Measurements from ENCODE around the gene MDC1.
A peak's percentile ranks its signal among the peaks of the same experiment; 100 is the strongest.

Gene MDC1

DNA sequence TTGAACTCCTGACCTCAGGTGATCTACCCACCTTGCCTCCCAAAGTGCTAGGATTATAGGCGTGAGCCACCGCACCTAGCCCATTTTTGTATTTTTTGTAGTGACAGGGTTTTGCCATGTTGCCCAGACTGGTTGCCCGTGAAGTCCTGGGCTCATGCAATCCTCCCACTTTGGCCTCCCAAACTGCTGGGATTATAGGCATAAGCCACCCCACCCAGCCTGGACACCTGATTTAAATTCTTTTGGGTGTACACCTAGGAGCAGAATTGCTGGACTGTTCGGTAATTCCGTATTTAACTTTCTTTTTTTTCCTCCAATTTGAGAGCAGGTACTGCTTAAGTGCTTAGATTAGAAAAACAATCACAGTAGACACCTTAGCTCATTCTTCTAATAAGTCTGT lies 20.6 kb downstream of the MDC1 start:
- DNase-seq: no peak

DNA sequence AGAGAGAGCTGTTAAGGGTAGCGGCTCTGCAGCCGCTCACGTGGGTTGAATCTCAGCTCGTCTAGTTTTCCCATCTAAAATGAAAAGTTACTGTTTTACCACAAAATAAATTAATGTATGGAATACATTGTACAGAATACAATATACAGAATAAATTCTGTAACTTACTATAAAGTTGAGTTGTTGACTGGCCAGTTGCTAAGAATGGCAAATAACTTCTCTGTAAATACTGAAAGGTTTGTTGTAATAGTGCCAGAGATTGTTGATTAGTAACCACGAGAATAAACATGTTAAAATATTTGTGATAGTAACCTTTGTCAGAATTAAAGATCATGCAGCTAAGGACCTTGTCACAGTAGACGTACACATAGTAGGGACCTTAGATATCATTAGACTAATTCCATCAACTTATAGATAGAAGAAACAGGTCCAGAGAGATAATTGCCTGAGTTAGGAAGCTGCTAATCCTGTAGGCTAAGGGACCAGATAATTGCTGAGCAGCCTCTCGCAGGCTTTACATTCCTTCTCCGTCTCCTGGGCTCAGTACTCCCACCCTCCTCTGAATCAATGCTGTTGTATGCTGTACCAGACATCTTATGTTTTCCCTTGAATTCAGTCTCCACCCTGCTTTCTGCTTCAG lies 25.8 kb downstream of the MDC1 start:
- no peak for DNase-seq

DNA sequence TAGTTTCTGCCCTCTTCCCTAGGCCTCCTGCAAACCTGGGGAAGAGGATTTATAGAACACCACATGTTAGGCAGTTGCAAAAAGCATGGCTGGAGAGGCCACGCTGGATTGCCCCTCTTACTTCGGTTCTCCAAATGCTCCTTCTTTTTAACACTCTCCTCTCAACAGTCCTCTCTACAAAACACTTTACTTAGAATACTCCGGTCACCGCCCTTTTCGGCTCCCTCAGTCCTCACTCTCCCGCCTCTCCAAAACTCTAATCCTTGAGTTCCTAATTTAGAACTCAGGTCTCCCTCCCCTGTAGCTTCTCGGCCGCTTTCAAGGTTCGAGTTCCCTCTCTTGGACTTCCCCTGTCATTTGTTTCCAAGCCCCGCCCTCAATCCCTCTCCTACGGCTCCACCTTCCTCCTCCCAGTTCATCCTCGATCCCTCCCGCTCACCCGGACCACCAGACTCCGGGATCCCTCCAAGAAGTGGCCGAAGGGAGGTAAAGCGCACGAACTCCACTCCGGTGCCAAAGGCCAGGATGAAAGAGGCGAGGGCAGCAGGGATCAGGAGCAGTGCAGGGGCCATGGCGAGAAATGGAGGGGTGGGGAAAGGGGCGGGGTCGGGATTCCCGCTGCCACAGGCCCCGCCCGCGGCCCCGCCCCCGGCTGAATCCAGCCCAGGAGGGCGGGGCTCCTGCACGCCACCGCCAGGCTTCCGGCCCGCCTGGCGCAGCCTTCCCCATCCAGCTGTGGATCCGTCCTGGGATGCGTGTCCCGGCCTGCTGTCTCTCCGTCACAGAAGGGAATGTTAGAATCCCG lies 26.5 kb downstream of the MDC1 start, which contains the start of gene NRM:
NRM (minus strand) TSS at position 582 of the 805 bp plus-strand sequence; CDS start at position 572, 10 bp downstream.
- DNase-seq: peak; percentile 78

DNA sequence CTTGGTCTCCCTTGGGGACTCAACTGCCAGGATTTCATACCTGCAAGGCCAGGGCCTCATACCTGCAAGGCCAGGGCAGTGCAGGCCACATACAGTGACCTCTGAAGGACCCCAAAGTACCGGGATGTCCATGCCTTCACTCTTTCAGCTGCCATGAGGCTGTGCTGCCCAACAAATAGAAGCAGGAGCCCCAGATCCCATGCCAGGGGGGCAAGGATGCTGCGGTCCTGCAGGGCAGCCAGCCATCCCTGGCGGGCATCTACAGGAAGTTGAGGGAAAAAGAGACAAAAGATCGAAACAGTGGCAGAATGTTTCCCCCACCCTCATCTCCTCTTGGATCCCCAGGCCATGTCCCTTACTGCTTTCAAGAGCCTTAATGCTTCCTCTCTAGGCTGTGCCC lies 27.1 kb downstream of the MDC1 start:
- no peak for DNase-seq

DNA sequence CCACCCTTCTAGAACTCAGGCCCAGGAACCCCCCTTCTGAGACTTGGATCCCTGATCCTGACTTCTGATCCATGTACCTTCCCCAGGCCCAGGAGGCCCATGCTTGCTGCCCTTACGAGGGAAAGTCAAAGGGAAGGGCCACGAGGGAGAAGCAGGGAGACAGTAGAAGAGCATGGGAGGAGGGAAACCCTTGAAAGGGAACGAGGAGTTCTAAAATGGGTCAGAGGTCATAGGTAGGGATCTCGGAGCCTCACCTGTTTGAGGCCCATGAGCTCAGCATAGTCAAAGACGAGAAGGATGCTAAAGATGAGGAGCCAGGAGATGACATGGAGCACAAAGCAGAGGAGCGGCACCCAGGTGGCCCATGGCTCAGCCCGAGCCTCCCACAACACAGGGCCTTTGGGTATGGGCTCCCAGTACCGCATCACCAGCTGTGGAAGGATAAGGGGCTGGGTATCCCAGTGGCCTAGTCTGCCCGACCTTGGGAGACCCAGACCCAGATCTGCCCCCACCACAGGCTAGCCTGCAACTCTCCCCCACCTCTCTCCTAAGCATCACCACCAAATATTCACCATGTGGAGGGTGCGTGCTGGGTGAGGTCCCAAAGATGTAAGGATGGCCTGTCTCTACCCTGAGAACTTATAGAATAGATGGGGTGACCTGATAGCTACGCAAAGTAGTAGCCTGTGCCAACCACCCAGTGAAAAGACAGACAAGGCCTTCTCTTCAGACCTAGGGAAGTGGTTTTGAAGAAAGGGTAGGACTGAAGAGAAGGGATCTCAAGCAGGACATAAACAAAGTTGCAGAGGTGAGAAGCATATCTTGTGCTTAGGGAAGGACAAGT lies 27.8 kb downstream of the MDC1 start:
- DNase-seq: no peak

DNA sequence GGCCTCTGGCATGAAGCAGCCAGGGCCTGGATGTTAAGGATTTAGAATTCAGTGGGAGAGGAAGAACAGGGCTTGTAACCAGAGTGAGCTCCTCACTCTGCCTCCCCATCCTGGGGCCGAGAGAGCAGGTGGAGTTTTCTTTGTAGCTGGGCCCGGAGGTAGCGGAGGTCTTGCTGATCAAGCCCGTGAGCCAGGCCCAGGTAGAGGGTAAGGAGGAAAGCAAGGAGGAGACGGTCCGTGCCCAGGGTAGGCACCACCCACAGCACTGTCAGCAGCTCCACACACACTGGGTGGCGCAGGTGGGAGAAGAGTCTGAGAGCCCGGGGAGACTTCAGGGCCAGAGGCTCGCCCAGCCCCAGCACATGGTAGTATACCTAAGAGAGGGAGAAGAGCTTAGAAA lies 28.5 kb downstream of the MDC1 start:
- DNase-seq: no peak

DNA sequence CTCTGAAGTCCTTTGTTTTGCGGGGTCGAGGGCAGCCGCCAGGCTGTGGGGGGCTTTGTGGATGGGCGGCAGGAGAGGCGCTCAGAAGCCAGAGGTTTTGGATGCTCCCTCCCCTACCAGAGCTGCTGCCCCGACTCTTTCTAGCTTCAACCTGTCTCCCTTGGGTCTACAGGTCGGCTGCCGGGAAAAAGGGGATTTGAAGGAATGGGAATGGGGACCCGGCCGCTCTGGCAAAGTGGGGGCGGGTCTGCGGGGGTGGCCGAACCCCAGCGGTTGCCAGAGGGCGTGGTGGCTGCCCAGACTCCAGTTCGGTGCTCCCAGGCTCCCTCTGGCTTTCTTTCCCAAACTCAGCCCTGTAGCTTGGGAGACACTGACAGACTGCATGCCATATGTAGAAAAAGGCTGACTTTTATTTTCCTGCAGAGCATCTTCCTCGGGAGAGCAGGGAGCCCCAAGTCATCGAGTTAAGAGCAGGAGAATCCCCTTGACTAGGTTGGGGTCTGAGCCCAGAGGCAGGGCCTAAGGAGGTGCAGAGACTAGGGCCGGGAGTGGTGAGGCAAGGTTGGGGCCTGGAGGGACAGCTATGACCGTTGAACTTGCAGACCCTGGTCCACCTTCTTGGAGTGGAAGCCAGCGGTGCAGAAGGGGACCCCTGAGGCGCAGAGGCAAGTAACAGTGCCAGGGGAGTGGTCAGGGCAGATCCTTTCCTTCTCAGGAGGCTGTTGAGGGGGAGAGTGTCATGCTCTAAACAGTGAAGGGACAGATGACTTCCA lies 29.2 kb downstream of the MDC1 start:
- no peak for DNase-seq

DNA sequence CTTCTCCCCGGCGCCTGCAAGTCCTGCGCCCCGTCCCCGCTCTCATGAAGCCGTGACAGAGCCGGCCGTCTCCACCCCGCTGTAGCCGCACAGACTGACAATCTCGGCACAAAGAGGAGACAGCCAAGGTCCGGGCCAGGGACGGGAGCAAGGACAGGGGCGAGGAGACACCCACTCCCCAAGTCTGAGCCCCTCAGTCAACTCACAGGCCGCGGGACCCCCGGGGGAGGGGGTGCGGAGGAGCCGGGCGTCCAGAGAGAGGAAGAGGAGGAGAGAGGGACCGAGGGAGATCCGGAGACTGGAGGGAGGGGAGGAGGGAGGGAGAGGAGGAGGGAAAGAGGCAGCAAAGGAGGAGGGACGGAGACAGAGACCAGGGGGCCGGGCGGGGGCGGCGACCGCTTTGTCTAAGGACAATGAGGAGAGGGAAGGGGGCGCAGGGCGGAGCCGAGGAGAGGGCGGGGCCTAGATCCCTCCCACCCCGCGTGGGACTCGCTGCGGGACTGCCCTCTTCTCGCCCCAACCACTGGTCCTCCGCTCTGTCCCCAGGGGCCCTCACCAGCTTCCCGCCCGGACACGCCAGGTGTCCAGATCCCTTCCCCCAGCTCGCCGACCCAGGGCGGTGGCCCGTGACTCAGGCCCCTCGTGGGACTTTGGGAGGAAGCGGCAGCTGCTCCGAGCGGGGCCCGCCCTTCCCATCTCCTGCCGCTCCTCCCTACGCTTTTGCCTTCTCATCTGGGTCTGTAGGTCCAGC lies 30.0 kb downstream of the MDC1 start:
- peak; percentile 77 for DNase-seq

DNA sequence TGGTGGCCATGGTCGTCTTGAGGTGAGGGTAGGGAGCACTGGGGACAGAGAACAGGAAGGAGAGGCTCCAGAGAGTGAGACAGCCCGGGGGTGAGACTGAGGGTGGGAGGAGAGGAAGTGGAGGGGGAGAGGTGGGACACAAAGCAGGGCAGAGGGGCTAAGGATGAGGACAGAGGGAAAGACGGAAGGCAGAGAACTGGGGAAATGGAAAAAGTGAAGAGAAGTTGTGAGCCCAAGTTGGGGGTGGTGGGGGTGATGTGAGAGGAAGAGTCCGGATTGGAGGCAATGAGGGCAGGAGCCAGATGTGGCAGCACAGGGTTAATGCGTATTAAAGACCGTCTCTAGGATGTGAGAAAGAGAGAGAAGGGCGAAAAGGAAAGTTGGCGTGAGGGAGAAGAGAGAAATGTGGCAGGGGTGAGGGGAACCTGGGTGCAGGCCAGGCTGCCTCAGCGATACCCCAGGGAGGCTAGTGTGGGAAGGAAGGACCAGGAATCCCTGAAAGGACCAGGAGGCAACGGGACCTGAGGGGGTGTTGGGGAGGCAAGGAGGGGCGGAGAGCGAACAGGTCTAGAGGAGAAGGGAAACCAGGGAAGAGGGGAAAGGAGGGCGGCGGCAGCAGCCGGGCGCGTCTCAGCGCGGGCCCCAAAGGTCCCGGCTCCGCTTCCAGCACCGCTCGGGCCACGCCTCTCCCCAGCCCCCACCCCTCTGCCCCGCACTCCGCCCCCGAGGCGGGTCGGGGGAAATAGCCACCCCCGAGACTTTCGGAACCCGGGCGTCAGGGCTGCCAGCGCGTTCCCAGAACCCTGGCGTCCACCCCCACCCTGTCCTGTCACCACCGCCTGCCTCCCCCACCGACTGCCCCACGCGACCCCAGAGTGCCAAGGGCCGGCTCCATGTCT lies 30.8 kb downstream of the MDC1 start, which contains the start of gene PPP1R18:
PPP1R18 (minus strand) TSS at position 637 of the 899 bp plus-strand sequence; CDS start at position 10, 627 bp downstream.
- no peak for DNase-seq

DNA sequence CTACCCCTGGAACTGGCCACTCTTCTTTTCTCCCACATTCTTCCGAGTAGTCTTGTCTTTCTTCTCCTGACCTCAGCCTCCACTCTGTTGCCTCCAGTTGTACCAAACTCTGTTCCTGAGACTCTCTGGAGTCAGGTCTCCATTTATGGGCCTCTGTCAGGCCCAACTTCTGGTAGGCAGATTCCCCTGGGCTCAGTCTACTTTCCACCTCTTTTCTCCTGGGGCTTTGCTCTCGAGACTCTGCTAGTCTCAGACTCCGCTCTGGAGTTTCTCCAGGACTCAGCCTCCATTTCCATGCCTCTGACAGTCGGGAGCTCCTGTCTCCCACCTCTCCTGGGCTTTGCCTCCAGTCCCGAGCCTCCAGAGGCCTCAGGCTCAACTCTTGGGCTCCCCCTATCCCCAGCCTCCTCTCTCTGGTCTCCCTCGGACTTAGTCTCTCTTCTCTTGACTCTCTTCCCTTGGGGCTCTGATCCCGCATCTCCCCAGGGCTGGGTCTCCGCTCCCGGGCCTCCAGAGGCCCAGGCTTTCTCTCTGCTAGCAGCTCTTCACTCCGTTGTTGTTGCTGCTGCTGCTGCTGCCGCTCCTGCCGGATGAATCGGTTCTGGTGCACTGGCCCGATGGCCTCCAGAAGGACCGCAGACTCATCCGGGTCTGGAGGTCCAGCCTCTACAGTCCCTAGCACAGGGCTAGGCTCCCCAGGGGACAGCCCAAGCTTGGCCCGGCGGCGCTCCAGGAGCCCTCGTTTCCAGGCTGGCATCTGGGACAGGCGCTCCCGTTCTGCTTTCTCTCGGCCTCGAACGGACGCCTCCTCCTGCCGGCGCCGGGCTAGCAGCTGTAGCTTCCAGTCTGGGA lies 31.7 kb downstream of the MDC1 start:
- DNase-seq: no peak

DNA sequence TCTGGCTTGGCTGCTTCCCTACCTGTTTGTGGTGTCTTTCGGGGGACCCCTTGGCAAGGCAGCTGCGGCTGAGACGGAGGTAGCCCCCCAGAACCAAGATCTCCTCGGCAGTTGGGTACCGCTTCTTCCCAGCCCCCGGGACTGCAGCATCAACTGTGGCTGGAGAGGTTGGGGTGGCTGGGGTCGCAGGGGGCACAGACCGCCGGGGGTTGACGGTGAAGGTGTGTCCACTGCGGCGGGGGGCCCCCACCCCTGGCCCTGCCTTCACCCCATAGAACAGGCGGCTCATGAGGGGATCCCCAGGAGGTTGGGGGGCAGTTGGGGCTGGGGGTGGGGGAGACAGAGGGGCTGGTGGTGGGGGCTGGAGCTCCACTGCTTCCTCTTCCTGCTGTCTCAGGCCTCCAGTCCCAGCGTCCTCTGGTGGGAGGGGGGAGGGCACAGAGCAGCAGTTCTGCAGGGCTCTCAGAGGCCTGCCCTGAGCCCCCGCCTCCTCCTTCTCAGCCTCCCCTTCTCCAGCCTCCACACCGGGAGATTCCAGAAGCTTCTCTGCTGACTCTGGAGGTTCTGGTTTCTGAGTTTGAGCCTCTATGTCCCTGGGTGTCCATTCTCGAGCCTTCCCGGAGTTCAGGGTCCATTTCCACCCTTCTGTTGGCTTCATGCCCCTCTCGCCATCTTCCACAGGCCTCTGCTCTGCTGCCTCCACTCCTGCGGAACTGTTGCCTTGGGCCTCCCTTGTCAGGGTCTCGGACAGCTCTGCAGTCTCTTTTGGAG lies 32.5 kb downstream of the MDC1 start:
- DNase-seq: no peak

DNA sequence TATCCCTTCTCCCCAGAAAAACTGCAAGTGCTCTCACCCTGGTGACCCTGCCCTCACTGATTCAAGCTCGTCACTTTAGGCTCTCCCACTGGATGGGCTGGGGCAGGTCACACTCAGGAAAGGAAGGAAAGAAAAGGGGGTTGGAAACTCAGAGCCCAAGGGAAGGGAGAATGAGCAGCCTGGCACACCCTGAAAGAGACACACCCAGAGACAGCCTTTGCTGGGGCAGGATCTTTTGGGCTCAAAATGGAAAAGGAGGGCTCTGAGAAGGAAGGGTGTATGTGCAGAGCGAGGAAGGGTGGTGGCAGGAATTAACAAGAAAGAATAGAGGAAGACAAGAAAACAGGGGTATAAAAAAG lies 33.1 kb downstream of the MDC1 start:
- DNase-seq: no peak

DNA sequence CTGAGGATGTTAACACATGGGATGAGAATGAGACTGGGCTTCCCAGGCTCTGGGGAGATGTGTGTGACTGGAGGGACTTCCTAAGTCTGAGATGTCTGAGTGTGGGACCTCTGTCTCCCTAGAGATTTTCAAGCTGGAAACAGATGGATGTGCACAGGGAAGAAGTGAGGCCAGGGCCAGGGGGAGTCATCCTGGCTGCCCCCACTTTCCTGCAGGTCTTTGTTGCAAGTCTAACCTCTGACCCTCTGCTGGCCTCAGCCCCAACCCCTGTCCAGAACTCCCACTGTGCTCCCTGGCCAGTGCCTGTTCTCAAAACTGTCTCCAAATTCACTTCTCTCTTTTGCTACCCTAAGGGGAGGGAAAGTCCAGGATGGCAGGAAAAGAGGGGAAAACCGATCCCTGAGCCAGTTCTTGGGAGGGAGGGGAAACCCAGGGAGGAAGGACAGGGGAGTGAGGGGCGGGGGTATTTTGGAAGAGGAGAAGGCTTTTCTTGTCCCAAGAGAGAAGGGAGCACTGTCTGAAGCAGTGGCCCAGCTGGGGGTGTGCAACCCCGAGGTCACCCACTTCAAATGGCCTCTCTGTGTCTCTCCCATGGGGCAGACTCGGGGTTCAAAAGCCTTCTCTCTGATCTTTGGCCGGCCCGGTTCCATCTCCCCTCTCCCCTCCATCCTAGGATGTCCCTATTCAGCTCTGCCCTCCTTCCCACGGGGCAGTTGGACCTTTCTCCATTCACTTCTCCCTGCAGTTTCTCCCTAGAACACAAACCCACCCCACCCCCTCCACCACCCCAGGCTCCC lies 33.7 kb downstream of the MDC1 start:
- DNase-seq: no peak

DNA sequence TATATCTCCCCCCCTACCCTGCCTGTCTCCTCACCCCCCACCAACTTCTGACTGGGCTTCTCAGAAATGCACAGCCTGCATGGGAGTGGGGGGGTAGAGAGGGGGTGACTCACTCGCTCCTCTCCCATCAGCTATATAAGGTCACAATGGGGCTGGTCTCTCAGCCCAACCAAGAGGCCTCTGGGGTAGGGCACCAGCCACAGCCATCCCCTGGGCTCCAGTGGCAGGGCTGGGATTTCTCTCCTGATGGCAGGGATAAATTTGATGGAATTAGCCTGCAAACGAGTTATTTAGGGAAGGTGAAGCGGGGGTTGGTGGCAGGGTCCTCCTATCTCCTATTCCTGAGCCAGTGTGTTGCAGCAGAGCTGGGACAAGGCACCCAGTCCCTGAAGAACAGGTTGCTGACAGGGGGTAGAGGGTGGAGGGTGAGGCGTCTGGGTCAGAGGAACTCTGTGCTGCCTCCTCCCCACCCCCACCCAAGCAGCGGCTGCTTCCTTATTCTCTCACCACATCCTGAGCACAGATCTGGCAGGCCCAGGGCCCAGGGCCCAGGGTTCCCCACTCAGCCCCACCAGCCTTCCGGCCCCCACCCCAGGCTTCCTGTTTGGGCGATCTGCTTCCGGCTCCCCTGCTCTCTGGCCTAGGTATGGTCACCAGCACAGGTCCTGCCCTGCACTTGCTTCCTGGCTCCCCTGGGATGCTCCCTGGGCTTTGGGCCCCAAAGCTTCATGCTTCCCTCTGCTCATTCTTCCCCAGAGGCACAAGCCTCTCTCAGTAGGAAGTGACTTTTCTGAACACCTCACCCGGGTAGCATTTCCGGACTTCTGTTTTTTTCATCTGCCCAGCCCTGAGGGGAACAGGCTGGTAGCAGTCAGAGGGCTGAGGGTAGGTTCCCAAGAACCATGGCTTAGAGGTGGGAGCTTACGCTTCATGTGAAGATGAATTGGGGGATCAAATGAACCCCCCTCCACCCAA lies 34.7 kb downstream of the MDC1 start:
- peak; percentile 48 for DNase-seq

DNA sequence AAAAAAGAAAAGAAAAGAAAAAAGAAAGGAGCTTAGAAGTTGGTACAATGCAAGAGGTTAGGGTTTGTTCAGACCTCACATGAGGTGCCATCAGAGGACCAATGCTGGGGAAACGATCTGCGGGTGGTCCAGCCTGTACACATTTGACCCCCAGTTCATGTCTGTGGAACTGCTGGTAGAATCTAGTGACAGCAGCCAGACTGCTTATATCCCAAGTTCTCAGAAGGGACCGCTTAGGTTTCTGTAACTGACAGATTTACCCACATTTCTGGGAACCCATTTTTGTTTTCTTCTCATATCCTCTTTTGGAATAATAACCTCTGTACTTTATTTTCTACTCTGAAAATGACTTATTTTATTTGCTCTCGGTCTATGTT lies 35.3 kb downstream of the MDC1 start:
- DNase-seq: no peak

DNA sequence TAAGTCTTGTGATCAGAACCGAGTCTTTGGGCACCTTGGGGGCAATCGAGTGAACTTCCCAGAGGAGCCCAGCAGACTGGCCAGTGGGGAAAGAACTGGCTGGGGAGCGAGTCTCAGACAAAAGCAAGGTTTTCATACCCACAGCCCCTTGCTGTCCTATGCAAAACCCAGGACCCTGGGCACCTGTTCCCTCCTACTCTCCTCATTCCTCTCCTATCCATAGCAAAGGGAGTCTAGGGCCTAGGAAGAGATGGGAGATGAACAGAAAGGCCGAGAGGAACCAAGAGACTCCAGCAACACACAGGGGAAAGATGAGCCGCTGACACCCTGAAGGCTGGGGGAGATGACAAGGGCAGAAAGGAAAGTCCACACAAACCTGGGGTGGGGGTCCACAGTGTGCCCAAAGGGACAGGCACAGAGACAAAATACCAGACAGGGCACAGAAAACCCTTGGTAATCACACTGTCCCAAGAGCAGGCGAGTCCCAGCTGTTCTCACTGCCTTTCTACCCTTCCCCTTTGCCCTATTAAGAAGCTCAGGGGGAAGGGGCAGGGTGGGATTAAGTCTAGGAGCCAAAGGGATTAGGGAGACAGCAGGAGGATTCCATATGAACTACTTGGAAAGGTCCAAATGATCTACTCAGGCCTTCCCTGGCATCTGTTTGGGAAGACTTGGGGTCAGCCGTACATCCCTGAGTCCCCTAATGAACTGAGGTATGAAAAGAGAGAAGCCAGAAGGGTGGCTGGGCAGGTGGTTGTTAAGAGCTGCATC lies 37.1 kb downstream of the MDC1 start:
- no peak for DNase-seq

All from DMS153 (cell line).